Left renal pelvis (tissue), 4 donors: ENCODE results near the gene SLC1A5. TPM values are rescaled to one million over a fixed set of nuclear protein-coding genes. Genes with fewer than 3 reads are reported as not detected.

Source experiments
- DNase-seq, 4 donors: peaks; one replicate each; pipeline ENCODE4 v3.0.0-alpha.2; 2013; ENCODE audit warnings: low read depth in 4 of 4, low spot score in 3 of 4
- polyA plus RNA-seq, 4 donors: library from polyadenylated mRNA; unstranded; fragments of 120-200 nt; gene quantifications; one replicate each; pipeline ENCODE4 v1.2.1, GENCODE V29; 2013; ENCODE audit not compliant: insufficient read length in 4 of 4

SLC1A5 gene
- polyA plus RNA-seq, 4 donors: 29.8 to 50.1 (median 43.2) TPM

- DNase-seq: no peak
Observed at GRCh38 chr19:46728208-46728607, 60.2 kb downstream of the SLC1A5 start.

GRCh38 chr19:46727757-46728156, 60.6 kb downstream of the SLC1A5 start:
- DNase-seq: no peak

DNA sequence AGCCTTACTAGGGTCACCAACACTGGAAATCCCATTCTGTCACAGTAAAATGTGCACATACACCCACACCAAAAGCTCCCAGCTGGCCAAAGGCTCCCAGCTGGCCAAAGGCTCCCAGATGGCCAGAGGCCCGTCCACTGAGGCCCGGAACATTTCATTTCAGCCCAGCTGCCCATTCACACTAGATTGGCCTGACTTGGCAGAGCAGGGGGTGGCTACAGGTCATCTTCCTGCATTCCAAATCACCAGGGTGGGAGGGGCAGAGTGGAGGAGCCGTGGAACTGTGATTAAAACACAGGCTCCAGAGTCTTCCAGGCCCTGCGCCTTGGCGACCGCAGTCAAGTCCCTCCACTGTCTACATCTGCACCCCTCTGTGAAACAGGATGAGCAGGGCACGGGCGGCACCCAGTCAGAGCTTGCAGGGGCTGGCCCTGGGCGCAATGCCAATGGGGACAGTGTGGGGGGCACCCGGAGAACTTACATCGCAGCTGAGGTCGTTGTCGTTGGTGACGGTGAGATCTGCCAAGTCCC, 61.4 kb downstream of the SLC1A5 start:
- DNase-seq: no peak

- DNase-seq: no peak
Observed at GRCh38 chr19:46726551-46726950, 61.8 kb downstream of the SLC1A5 start.

DNA sequence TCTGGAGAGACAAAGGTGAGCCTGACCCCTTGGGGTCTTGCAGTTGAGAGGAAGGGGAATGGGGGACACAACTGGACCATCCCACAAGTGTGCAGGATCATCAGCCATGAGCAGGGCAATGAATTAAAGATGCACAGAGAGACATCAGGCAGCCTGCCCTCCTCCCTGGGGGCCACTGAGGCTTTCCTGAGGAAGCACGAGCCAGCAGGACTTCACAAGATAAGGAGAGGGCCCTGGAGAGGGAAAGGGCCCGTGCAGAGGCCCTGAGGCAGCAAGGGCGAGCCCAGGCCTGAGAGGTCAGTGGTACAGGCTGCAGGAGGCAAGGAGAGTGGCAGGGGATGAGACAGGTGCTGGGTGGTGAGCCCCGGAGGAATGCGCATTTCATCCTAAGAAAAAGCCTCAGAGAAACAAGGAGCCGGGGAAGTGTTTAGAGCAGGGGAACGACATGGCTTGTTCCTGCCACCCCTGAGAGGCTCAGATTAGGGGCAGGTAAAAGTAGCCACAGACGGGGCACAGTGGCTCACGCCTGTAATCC, 62.5 kb downstream of the SLC1A5 start:
- no peak for DNase-seq

GRCh38 chr19:46725036-46725820, 63.2 kb downstream of the SLC1A5 start:
- DNase-seq: no peak

Other genes with a start within 250 kb of the SLC1A5 start
- 100 to 1,000 TPM; 397 to 466 (median 416) TPM for gene CALM3, start 187.3 kb downstream of the SLC1A5 start, polyA plus RNA-seq
- 1 to 10 TPM; 1.5 to 2.7 (median 2.2) TPM for gene PTGIR, start 163.5 kb downstream of the SLC1A5 start, polyA plus RNA-seq
- 1 to 10 TPM; 1.5 to 8.5 (median 3.3) TPM for gene GNG8, start 152.4 kb downstream of the SLC1A5 start, polyA plus RNA-seq
- 10 to 100 TPM; 23.7 to 62.8 (median 26.9) TPM for gene DACT3, start 127.4 kb downstream of the SLC1A5 start, polyA plus RNA-seq
- gene PRKD2, start 71.5 kb downstream of the SLC1A5 start, polyA plus RNA-seq: 10 to 100 TPM; 29.5 to 54.2 (median 37.2) TPM
- gene FKRP, start 42.5 kb downstream of the SLC1A5 start, polyA plus RNA-seq: 10 to 100 TPM; 14.8 to 27.3 (median 19.4) TPM
- gene STRN4, start 42.1 kb downstream of the SLC1A5 start, polyA plus RNA-seq: 10 to 100 TPM; 69.5 to 98.6 (median 76.2) TPM
- 100 to 1,000 TPM in 2 of 4 donors, 10 to 100 TPM in 2; 93.2 to 109 (median 101) TPM for gene AP2S1, start 62.3 kb upstream of the SLC1A5 start, polyA plus RNA-seq
- gene ARHGAP35, start 72.4 kb upstream of the SLC1A5 start, polyA plus RNA-seq: 10 to 100 TPM; 45.7 to 51.2 (median 47.8) TPM
- 1 to 10 TPM in 2 of 4 donors, under 1 TPM in 2; 0.78 to 3.7 (median 1.1) TPM for gene NPAS1, start 231.2 kb upstream of the SLC1A5 start, polyA plus RNA-seq